ENCODE measurements around the gene SMURF2.
"Not testable (repeated sequence)": the region's sequence is repeated elsewhere in the genome, so short reads cannot be mapped to it uniquely, and the experiment has no call there.

The SMURF2 gene

DNA sequence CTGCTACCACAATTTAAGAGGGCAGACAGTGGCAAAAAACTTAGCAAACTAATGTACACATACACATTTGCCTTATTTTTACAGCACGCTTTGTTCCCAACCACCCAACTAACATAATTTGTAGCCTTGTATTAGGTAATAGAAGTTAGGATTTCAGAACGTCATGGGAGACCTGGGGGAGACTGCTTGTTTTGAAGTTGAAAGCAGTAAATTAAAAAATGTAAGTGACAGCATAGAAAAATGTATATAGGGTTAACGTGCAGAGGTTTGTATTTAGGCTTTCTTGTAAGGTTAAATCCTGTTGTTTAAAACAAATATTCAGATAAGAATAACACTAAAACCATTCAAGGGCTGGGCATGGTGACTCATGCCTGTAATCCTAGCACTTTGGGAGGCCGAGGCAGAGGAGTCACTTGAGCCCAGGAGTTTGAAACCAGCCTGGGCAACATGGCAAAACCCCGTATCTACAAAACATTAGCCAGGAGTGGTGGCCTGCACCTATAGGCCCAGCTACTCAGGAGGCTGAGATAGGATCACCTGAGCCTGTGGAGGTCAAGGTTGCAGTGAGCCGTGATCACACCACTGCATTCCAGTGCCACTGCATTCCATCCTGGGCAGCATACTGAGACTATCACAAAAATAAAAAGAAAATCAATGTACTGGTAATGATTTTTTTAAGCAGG, 2.3 kb upstream of the SMURF2 start:
- not testable (repeated sequence) for DNase-seq (ENCODE audit: low read depth)

DNA sequence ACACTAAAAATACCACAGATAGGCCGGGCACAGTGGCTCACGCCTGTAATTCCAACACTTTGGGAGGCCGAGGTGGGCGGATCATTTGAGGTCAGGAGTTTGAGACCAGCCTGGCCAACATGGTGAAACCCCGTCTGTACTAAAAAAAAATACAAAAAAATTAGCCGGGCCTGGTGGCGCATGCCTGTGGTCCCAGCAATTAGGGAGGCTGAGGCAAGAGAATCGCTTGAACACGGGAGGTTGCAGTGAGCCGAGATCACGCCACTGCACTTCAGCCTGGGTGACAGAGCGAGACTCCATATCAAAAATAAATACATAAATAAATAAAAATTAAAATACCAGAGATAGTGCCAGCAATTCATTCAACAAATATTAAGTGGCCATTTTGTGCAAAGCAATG, 1.7 kb upstream of the SMURF2 start:
- DNase-seq (ENCODE audit: low read depth) = not testable (repeated sequence)

GRCh38 chr17:64662774-64663367, 764 bp upstream of the SMURF2 start:
- no peak for DNase-seq (ENCODE audit: low read depth)

DNA sequence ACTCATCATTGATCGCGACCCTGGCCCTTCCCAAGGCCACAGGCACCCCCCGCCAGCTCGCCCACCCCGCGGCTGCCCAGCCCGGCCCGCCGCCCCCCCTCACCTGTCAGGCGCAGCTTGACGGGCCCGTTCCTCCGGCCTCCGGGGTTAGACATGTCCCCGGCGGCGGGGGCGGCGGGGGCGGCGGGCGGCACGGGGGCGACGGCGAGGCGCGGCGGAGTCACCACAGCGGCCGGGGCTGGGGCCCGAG, 456 bp downstream of the SMURF2 start:
- no peak for DNase-seq (ENCODE audit: low read depth)

GRCh38 chr17:64660978-64661725, 955 bp downstream of the SMURF2 start:
- not testable (repeated sequence) for DNase-seq (ENCODE audit: low read depth)

DNA sequence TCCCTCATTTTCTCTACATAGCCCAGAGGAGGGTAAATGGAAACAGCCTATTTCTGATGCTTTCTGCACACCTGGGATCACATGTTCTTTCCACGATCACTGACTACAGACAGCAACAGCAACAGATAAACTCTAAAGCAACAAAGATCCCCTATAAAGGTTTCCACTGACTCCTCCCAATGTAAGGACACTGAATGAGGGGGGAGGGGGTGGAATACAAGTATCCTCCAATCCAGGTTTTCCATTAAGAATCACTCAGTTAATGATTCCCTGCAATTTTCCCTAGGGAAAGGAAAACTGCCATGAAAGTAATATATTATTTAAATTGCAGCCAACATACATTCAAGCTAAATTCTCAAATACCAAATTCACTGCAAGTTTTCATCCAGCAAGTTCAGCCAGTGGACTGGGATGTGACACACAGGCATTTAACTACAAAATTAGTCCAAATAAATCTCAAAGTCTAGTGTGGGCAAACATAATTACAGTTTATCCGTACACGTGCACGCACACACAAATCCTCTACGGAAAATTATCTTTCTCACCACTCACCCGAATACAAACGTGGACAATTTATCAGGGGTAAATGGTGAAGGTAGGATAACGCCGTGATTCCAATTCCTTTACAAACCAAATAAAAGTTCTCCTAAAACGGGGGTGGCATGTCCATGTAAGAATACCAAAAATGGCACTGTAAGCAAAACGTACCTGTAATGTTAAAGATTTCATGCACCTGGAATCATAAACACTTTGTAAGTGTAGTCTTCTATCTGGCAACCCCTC, 1.7 kb downstream of the SMURF2 start:
- DNase-seq (ENCODE audit: low read depth) = not testable (repeated sequence)

- no peak for DNase-seq (ENCODE audit: low read depth)
Measured at GRCh38 chr17:64658931-64659330, 3.2 kb downstream of the SMURF2 start.

DNA sequence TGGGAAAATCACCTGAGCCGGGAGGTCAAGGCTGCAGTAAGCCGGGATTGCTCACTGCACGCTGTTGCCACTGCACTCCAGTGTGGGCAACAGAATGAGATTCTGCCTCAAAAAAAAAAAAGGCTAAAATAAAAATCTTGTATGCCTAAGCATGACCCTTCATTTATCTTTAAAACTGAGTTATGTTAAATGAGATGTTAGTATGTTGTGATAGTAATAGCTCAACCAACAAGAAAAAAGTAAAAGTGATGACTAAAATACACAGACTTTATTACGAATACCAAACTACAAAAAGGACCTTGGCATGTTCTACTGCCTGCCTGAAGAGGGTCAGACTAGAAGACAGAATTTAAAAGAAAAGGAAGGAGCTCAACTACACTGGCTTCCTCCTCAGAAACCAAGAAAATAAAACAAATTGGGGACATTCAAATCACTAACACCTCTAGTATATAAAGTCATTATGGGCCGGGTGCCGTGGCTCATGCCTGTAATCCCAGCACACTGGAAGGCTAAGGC, 4.4 kb downstream of the SMURF2 start:
- DNase-seq (ENCODE audit: low read depth) = no peak

DNA sequence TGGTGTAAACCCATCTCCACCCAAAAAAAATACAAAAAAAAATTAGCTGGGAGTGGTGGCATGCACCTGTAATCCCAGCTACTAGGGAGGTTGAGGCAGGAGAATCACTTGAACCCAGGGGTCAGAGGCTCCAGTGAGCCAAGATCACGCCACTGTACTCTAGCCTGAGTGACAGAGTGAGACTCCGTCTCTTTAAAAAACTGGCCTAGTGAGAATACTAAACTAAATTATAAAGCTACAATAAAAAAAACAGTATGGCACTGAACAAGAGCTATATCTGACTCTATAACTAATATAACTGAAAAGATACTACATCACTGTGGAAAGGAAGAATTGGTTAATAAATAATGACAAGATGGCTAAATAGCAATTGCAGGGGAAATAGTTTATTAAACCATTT, 6.4 kb downstream of the SMURF2 start:
- DNase-seq (ENCODE audit: low read depth) = no peak

DNA sequence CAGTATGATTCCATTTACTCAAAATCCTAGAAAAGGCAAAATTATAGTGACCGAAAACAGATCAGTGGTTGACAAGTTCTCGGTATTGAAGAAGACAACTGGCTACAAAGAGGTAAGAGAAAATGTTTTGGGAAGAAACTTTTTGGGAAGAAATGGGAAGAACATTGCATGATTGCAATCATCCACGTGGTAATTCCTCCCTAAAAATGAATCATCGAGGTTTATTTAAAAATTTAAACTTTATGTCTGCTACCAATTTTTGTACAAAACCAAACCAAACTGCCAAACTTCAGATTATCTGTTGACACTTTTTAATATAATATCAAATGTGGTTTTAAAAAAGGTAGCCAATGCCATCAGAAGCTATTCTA, 8.1 kb downstream of the SMURF2 start:
- no peak for DNase-seq (ENCODE audit: low read depth)

DNA sequence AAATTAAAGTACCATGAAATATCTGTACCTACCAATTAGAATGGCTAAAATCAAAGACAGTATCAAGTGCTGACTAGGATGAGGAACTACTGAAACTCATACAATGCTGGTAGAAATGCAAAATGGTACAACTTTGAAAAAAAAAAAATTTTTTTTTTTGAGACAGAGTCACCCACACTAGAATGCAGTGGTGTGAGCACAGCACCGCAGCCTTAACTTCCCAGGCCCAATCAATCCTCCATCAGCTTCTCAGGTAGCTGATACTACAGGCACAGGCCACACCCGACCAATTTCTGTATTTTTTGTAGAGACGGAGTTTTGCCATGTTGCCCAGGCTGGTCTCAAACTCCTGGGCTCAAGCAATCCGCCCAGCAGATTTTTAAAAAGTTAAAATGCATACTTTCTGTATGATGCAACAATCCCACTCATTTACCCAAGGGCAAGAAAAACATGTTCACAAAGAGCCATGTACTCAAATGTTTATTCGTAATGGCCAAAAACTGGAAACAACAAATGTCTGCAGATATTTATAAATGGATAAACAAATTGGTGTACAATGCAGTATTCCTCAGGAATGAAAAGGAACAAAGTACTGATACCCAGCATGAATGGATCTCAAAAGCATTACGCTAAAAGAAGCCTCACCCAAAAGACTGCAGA, 8.7 kb downstream of the SMURF2 start:
- DNase-seq (ENCODE audit: low read depth) = no peak

GRCh38 chr17:64651889-64652288, 10.2 kb downstream of the SMURF2 start:
- DNase-seq (ENCODE audit: low read depth) = no peak

DNA sequence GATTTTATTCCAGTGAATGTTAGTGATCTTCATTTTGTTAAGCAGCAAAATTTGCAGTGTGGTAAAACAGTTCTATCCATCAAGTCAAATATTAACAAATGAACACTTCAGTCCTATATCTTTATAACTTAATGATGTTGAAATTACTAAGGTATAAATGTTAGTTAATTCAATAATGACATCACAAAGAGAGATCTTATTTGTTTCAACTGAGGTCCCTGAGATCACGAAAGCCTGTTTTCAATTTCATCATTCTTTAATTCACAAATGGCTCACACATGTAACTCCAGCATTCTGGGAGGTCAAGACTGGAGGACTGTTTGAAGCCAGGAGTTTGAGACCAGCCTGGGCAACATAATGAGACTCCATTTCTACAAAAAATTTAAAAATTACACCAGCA, 13.9 kb downstream of the SMURF2 start:
- DNase-seq (ENCODE audit: low read depth) = no peak

DNA sequence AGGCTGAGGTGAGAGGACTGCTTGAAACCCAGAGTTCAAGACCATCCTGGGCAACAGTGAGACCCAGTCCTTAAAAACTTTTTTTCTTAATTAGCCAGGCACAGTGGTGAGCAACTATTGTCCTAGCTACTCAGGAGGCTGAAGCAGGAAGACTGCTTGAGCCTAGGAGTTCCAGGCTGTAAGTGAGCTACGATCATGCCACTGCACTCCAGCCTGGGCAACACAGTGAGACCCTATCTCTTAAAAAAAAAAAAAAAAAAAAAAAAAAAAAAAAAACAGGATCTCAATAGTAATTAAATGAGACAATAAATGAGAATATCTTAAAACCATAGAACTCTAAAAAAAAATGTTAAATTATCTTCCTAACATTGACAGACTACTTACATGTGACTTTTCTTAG, 14.3 kb downstream of the SMURF2 start:
- DNase-seq (ENCODE audit: low read depth) = no peak

GRCh38 chr17:64639516-64639915, 22.6 kb downstream of the SMURF2 start:
- no peak for DNase-seq (ENCODE audit: low read depth)

DNA sequence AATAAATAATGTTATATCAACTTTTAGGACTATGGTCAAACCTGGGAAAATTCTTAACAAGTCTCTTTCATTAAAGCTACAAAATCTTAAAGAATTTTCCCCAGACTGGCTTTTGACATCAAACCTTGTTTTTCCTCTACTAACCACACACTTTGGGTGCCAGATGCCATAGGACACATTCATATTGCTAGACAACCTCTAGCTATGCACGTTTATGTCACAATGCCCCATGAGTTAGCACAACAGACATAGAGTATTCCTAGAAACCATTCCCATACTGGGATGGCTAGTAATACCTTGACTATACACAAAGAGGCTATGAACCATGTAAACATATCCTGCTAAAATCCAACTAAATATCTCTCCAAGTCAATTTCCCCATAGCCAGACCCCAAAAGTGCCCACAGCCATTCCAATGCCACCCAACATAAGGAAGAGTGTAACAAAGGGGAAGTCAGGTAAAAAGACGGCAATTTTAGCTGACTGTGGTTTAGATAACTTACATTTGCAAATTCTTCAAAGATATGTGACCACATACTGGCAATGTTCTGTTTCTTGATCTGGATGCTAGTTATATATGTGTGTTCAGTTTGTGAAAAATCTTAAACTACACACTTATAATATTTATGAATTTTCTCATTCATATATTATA, 23.4 kb downstream of the SMURF2 start:
- DNase-seq (ENCODE audit: low read depth) = no peak

DNA sequence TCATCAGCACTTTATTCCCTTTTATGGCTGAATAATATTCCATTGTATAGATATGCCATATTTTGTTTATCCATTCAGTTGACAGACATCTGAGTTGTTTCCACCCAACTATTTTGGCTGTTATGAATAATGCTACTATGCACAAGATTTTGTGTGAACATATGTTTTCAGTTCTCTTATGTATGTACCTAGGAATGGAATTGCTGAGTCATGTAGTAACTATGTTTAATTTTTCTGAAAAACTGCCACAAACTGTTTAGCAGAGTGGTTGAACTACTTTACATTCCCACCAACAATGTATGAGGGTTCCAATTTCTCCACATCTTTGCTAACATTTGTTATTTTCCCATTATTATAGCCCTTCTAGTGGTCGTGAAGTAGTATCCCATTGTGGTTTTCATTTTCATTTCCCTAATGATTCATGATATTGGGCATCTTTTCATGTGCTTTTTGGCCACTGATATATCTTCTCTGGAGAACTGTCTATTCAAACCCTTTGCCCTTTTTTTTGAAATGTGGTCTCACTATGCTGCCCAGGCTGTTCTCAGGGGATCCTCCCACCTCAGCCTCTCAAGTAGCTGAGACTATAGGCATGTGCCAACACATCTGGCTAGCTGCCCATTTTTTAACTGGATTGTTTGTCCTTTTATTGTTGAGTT, 26.3 kb downstream of the SMURF2 start:
- DNase-seq (ENCODE audit: low read depth) = peak; percentile 87

GRCh38 chr17:64634218-64634617, 27.9 kb downstream of the SMURF2 start:
- DNase-seq (ENCODE audit: low read depth) = no peak

DNA sequence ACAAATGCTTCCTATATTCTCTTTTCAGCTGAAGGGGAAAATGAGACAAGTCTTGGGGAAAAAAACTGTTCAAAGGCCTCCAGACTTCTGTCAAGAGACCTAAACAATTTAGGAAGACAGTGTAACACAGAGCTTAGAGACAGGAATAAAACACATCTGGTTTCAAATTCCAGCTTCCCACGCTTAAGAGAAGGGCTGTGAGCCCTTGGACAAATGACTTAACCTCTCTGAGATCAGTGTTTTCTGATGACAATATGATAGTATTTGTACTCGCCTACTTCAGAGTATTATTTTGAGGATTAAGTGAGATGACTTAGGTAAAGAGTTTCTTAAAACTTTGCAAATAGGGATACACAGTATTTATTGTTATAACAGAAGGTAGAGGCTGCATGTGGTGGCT, 29.5 kb downstream of the SMURF2 start:
- DNase-seq (ENCODE audit: low read depth) = no peak

DNA sequence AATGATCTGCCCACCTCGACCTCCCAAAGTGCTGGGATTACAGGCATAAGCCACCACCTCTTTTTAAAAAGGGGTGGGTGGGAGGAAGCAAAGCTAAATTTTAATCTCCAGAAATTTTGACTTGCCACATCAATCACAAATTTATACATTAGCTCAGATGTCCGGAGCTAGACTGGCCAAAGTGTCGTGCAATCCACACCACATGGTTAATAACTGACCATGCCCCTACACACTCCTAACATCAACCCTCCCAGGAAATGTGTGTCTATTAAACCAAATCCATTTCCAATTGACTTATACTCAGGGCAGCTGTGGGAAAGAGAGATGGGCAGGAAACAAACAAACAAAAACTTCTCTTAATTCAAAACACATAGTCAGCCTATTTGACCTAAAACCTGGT, 29.9 kb downstream of the SMURF2 start:
- DNase-seq (ENCODE audit: low read depth) = no peak

Data from HS-5 (cell line).